ENCODE data around the gene KHDC1L. TPM values are rescaled to one million over a fixed set of nuclear protein-coding genes. Genes with fewer than 3 reads are reported as not detected.
A peak's percentile ranks its signal among the peaks of the same experiment; 100 is the strongest.
"Not testable (repeated sequence)": the region's sequence is repeated elsewhere in the genome, so short reads cannot be mapped to it uniquely, and the experiment has no call there.

The KHDC1L gene
- not detected for polyA plus RNA-seq (2013, experiment 1 of 2)
- not detected for polyA plus RNA-seq (2013, experiment 2 of 2)

GRCh38 chr6:73225396-73225795 lies at the start of gene KHDC1L:
TSS of gene KHDC1L (minus strand) at chr6:73225496. CDS start at chr6:73225408, 88 bp downstream.
- 97% methylated on average over 3 of the region's 4 CpGs for WGBS, 2 experiments (ENCODE audit: insufficient coverage in 2 of 2)
- Histone ChIP-seq H3K9me3 (ENCODE audit: control insufficient read depth, low read length) (no peaks in the 10 kb centered on the region), H3K27ac (ENCODE audit: low read depth, low read length, severe bottlenecking) (no peak within 1 kb of the TSS), H3K36me3 (ENCODE audit: control insufficient read depth, insufficient read depth, low read length) (no peaks in the 10 kb centered on the region), H3K4me3 (ENCODE audit: extremely low read depth, insufficient read depth, low read length, poor library complexity, severe bottlenecking) (no peak within 1 kb of the TSS), H3K4me1 (ENCODE audit: control insufficient read depth, insufficient read depth, low read length, poor library complexity, severe bottlenecking) (no peaks in the 10 kb centered on the region)

GRCh38 chr6:73269296-73269695 lies 44.0 kb upstream of the KHDC1L start:
- not testable (repeated sequence) for H3K27ac ChIP-seq (ENCODE audit: low read depth, low read length, severe bottlenecking); H3K4me1 ChIP-seq (ENCODE audit: control insufficient read depth, insufficient read depth, low read length, poor library complexity, severe bottlenecking); H3K4me3 ChIP-seq (ENCODE audit: extremely low read depth, insufficient read depth, low read length, poor library complexity, severe bottlenecking); H3K9me3 ChIP-seq (ENCODE audit: control insufficient read depth, low read length)
- peaks cover 28% of the 10 kb centered on the region for H3K36me3 ChIP-seq (ENCODE audit: control insufficient read depth, insufficient read depth, low read length)
- WGBS, 2 experiments (ENCODE audit: insufficient coverage in 2 of 2), result 98 to 100% methylated on average over 6 to 11 of the region's 13 CpGs

- 98% methylated on average over 16 to 18 of the region's 27 CpGs for WGBS, 2 experiments (ENCODE audit: insufficient coverage in 2 of 2)
- peaks cover 26% of the 10 kb centered on the region for H3K36me3 ChIP-seq (ENCODE audit: control insufficient read depth, insufficient read depth, low read length)
- not testable (repeated sequence) for H3K27ac ChIP-seq (ENCODE audit: low read depth, low read length, severe bottlenecking); H3K4me3 ChIP-seq (ENCODE audit: extremely low read depth, insufficient read depth, low read length, poor library complexity, severe bottlenecking); H3K9me3 ChIP-seq (ENCODE audit: control insufficient read depth, low read length); H3K4me1 ChIP-seq (ENCODE audit: control insufficient read depth, insufficient read depth, low read length, poor library complexity, severe bottlenecking)
These were observed 43.6 kb upstream of the KHDC1L start for GRCh38 chr6:73268896-73269295.

GRCh38 chr6:73264446-73264845 lies 39.1 kb upstream of the KHDC1L start:
- 94 to 95% methylated on average over 3 of the region's 3 CpGs for WGBS, 2 experiments (ENCODE audit: insufficient coverage in 2 of 2)
- H3K4me1 ChIP-seq (ENCODE audit: control insufficient read depth, insufficient read depth, low read length, poor library complexity, severe bottlenecking), result no peaks in the 10 kb centered on the region
- H3K36me3 ChIP-seq (ENCODE audit: control insufficient read depth, insufficient read depth, low read length), result no peaks in the 10 kb centered on the region
- no peak overlapping the region for H3K27ac ChIP-seq (ENCODE audit: low read depth, low read length, severe bottlenecking)
- no peak overlapping the region for H3K4me3 ChIP-seq (ENCODE audit: extremely low read depth, insufficient read depth, low read length, poor library complexity, severe bottlenecking)
- H3K9me3 ChIP-seq (ENCODE audit: control insufficient read depth, low read length), result no peaks in the 10 kb centered on the region

GRCh38 chr6:73263570-73263909 lies 38.2 kb upstream of the KHDC1L start:
- H3K36me3 ChIP-seq (ENCODE audit: control insufficient read depth, insufficient read depth, low read length), result no peaks in the 10 kb centered on the region
- H3K4me3 ChIP-seq (ENCODE audit: extremely low read depth, insufficient read depth, low read length, poor library complexity, severe bottlenecking), result peak overlapping the region; percentile 48
- WGBS, 2 experiments (ENCODE audit: insufficient coverage in 2 of 2), result 57 to 92% methylated on average over 1 to 3 of the region's 7 CpGs
- no peaks in the 10 kb centered on the region for H3K9me3 ChIP-seq (ENCODE audit: control insufficient read depth, low read length)
- peak overlapping the region; percentile 67 for H3K27ac ChIP-seq (ENCODE audit: low read depth, low read length, severe bottlenecking)
- no peaks in the 10 kb centered on the region for H3K4me1 ChIP-seq (ENCODE audit: control insufficient read depth, insufficient read depth, low read length, poor library complexity, severe bottlenecking)

GRCh38 chr6:73262671-73263569 lies 37.6 kb upstream of the KHDC1L start, which contains the start of gene KHDC1:
TSS of gene KHDC1 (minus strand) at chr6:73263196. CDS start at chr6:73242517, 20,679 bp downstream.
- H3K36me3 ChIP-seq (ENCODE audit: control insufficient read depth, insufficient read depth, low read length), result no peaks in the 10 kb centered on the region
- H3K4me1 ChIP-seq (ENCODE audit: control insufficient read depth, insufficient read depth, low read length, poor library complexity, severe bottlenecking), result no peaks in the 10 kb centered on the region
- H3K27ac ChIP-seq (ENCODE audit: low read depth, low read length, severe bottlenecking), result peak within 1 kb of the TSS; percentile 67
- no peaks in the 10 kb centered on the region for H3K9me3 ChIP-seq (ENCODE audit: control insufficient read depth, low read length)
- 2 to 6% methylated on average over 43 to 46 of the region's 63 CpGs for WGBS, 2 experiments (ENCODE audit: insufficient coverage in 2 of 2)
- peak within 1 kb of the TSS; percentile 48 for H3K4me3 ChIP-seq (ENCODE audit: extremely low read depth, insufficient read depth, low read length, poor library complexity, severe bottlenecking)

GRCh38 chr6:73258721-73259120 lies 33.4 kb upstream of the KHDC1L start:
- 86% methylated on average over 1 of the region's 1 CpG; no CpG with 5 or more reads in 1 of the 2 experiments for WGBS, 2 experiments (ENCODE audit: insufficient coverage in 2 of 2)
- H3K27ac ChIP-seq (ENCODE audit: low read depth, low read length, severe bottlenecking), result no peak overlapping the region

GRCh38 chr6:73254323-73254722 lies 29.0 kb upstream of the KHDC1L start:
- not testable (repeated sequence) for H3K36me3 ChIP-seq (ENCODE audit: control insufficient read depth, insufficient read depth, low read length); H3K27ac ChIP-seq (ENCODE audit: low read depth, low read length, severe bottlenecking); H3K9me3 ChIP-seq (ENCODE audit: control insufficient read depth, low read length); H3K4me3 ChIP-seq (ENCODE audit: extremely low read depth, insufficient read depth, low read length, poor library complexity, severe bottlenecking); H3K4me1 ChIP-seq (ENCODE audit: control insufficient read depth, insufficient read depth, low read length, poor library complexity, severe bottlenecking)
- WGBS, 2 experiments (ENCODE audit: insufficient coverage in 2 of 2), result 100% methylated on average over 1 to 3 of the region's 5 CpGs

More at GRCh38 chr6:73258721-73259120, 33.4 kb upstream of the KHDC1L start:
- H3K4me1 ChIP-seq (ENCODE audit: control insufficient read depth, insufficient read depth, low read length, poor library complexity, severe bottlenecking), result no peaks in the 10 kb centered on the region
- H3K4me3 ChIP-seq (ENCODE audit: extremely low read depth, insufficient read depth, low read length, poor library complexity, severe bottlenecking), result no peak overlapping the region
- no peaks in the 10 kb centered on the region for H3K9me3 ChIP-seq (ENCODE audit: control insufficient read depth, low read length)
- H3K36me3 ChIP-seq (ENCODE audit: control insufficient read depth, insufficient read depth, low read length), result no peaks in the 10 kb centered on the region

GRCh38 chr6:73252703-73253102 lies 27.4 kb upstream of the KHDC1L start:
- 100% methylated on average over 1 of the region's 2 CpGs; no CpG with 5 or more reads in 1 of the 2 experiments for WGBS, 2 experiments (ENCODE audit: insufficient coverage in 2 of 2)
- H3K4me3 ChIP-seq (ENCODE audit: extremely low read depth, insufficient read depth, low read length, poor library complexity, severe bottlenecking), result no peak overlapping the region
- H3K27ac ChIP-seq (ENCODE audit: low read depth, low read length, severe bottlenecking), result no peak overlapping the region
- no peaks in the 10 kb centered on the region for H3K9me3 ChIP-seq (ENCODE audit: control insufficient read depth, low read length)
- no peaks in the 10 kb centered on the region for H3K4me1 ChIP-seq (ENCODE audit: control insufficient read depth, insufficient read depth, low read length, poor library complexity, severe bottlenecking)
- no peaks in the 10 kb centered on the region for H3K36me3 ChIP-seq (ENCODE audit: control insufficient read depth, insufficient read depth, low read length)

- Histone ChIP-seq H3K4me3 (ENCODE audit: extremely low read depth, insufficient read depth, low read length, poor library complexity, severe bottlenecking) (no peak overlapping the region), H3K9me3 (ENCODE audit: control insufficient read depth, low read length) (no peaks in the 10 kb centered on the region), H3K36me3 (ENCODE audit: control insufficient read depth, insufficient read depth, low read length) (no peaks in the 10 kb centered on the region), H3K4me1 (ENCODE audit: control insufficient read depth, insufficient read depth, low read length, poor library complexity, severe bottlenecking) (no peaks in the 10 kb centered on the region), H3K27ac (ENCODE audit: low read depth, low read length, severe bottlenecking) (no peak overlapping the region)
These were observed 24.7 kb upstream of the KHDC1L start for GRCh38 chr6:73250016-73250415.
